ENCODE results near the gene DNAJC1. TPM values are rescaled to one million over a fixed set of nuclear protein-coding genes. Genes with fewer than 3 reads are reported as not detected.

DNAJC1 gene
- total RNA-seq, 1 donor from 2014 or later = 66.8 TPM

GRCh38 chr10:21894648-21895342 is 108.7 kb downstream of the DNAJC1 start:
- Histone ChIP-seq H4K20me1 (ENCODE audit: insufficient read depth, low read length) (no peaks in the 10 kb centered on the region), H3K27me3 (ENCODE audit: insufficient read depth, low read length) (no peaks in the 10 kb centered on the region), H3K4me1 (ENCODE audit: insufficient read depth, low read length) (no peaks in the 10 kb centered on the region), H2AFZ (ENCODE audit: low read depth, low read length) (no peak overlapping the region), H3K79me2 (ENCODE audit: insufficient read depth, low read length) (no peaks in the 10 kb centered on the region), H3K9me3 (ENCODE audit: insufficient read depth, low read depth, low read length) (no peaks in the 10 kb centered on the region), H3K9ac (ENCODE audit: low read length) (no peak overlapping the region), H3K36me3 (ENCODE audit: insufficient read depth, low read length) (peaks cover 2% of the 10 kb centered on the region), H3K4me2 (ENCODE audit: low read length) (no peak overlapping the region), H3K27ac (ENCODE audit: low read depth, low read length) (no peak overlapping the region), H3K4me3 (ENCODE audit: insufficient read depth, low read depth, low read length) (no peak overlapping the region)
- Mint-ChIP-seq H3K4me1 (ENCODE audit: low read depth, unreplicated experiment) (no peaks in the 10 kb centered on the region), H3K27ac (ENCODE audit: unreplicated experiment) (no peak overlapping the region), H3K4me3 (ENCODE audit: unreplicated experiment) (no peak overlapping the region), H3K9me3 (ENCODE audit: unreplicated experiment) (peaks cover 7% of the 10 kb centered on the region), H3K36me3 (ENCODE audit: low read depth, unreplicated experiment) (peaks cover 34% of the 10 kb centered on the region), H3K27me3 (ENCODE audit: low read depth, unreplicated experiment) (no peaks in the 10 kb centered on the region)
- TF ChIP-seq EZH2 (IDR thresholded peaks at IDR 0.05; ENCODE audit: insufficient read depth, low read length) (no peak), CTCF (IDR thresholded peaks at IDR 0.05; ENCODE audit: insufficient read depth, low read depth, low read length) (no peak)
- DNase-seq (ENCODE audit: low read depth) (no peak), FAIRE-seq (no peak)

GRCh38 chr10:21891439-21891838 is 112.1 kb downstream of the DNAJC1 start:
- Histone ChIP-seq H2AFZ (ENCODE audit: low read depth, low read length) (no peak overlapping the region), H3K9ac (ENCODE audit: low read length) (no peak overlapping the region), H3K36me3 (ENCODE audit: insufficient read depth, low read length) (peaks cover 2% of the 10 kb centered on the region), H3K4me2 (ENCODE audit: low read length) (no peak overlapping the region), H3K79me2 (ENCODE audit: insufficient read depth, low read length) (no peaks in the 10 kb centered on the region), H3K4me1 (ENCODE audit: insufficient read depth, low read length) (no peaks in the 10 kb centered on the region), H3K4me3 (ENCODE audit: insufficient read depth, low read depth, low read length) (no peak overlapping the region), H3K9me3 (ENCODE audit: insufficient read depth, low read depth, low read length) (no peaks in the 10 kb centered on the region), H3K27ac (ENCODE audit: low read depth, low read length) (no peak overlapping the region), H4K20me1 (ENCODE audit: insufficient read depth, low read length) (no peaks in the 10 kb centered on the region), H3K27me3 (ENCODE audit: insufficient read depth, low read length) (no peaks in the 10 kb centered on the region)
- Mint-ChIP-seq H3K9me3 (ENCODE audit: unreplicated experiment) (peaks cover 12% of the 10 kb centered on the region), H3K4me1 (ENCODE audit: low read depth, unreplicated experiment) (peaks cover 3% of the 10 kb centered on the region), H3K27ac (ENCODE audit: unreplicated experiment) (no peak overlapping the region), H3K27me3 (ENCODE audit: low read depth, unreplicated experiment) (no peaks in the 10 kb centered on the region), H3K4me3 (ENCODE audit: unreplicated experiment) (no peak overlapping the region), H3K36me3 (ENCODE audit: low read depth, unreplicated experiment) (peaks cover 28% of the 10 kb centered on the region)
- no peak for TF ChIP-seq CTCF (IDR thresholded peaks at IDR 0.05; ENCODE audit: insufficient read depth, low read depth, low read length)
- FAIRE-seq (no peak), DNase-seq (ENCODE audit: low read depth) (no peak)

GRCh38 chr10:21889477-21890275 is 113.9 kb downstream of the DNAJC1 start:
- H3K9me3 Mint-ChIP-seq (ENCODE audit: unreplicated experiment) = peaks cover 23% of the 10 kb centered on the region
- H4K20me1 ChIP-seq (ENCODE audit: insufficient read depth, low read length) = peaks cover 4% of the 10 kb centered on the region
- no peak overlapping the region for H3K27ac ChIP-seq (ENCODE audit: low read depth, low read length)
- TF ChIP-seq EZH2 (IDR thresholded peaks at IDR 0.05; ENCODE audit: insufficient read depth, low read length) (no peak), CTCF (IDR thresholded peaks at IDR 0.05; ENCODE audit: insufficient read depth, low read depth, low read length) (no peak)
- no peaks in the 10 kb centered on the region for H3K27me3 Mint-ChIP-seq (ENCODE audit: low read depth, unreplicated experiment)
- no peak for DNase-seq (ENCODE audit: low read depth)
- H3K9me3 ChIP-seq (ENCODE audit: insufficient read depth, low read depth, low read length) = peaks cover 2% of the 10 kb centered on the region
- no peaks in the 10 kb centered on the region for H3K79me2 ChIP-seq (ENCODE audit: insufficient read depth, low read length)
- no peak overlapping the region for H3K9ac ChIP-seq (ENCODE audit: low read length)
- peaks cover 32% of the 10 kb centered on the region for H3K36me3 Mint-ChIP-seq (ENCODE audit: low read depth, unreplicated experiment)
- H3K4me1 Mint-ChIP-seq (ENCODE audit: low read depth, unreplicated experiment) = peaks cover 3% of the 10 kb centered on the region
- no peak overlapping the region for H3K27ac Mint-ChIP-seq (ENCODE audit: unreplicated experiment)
- no peaks in the 10 kb centered on the region for H3K4me1 ChIP-seq (ENCODE audit: insufficient read depth, low read length)
- no peak for FAIRE-seq
- no peak overlapping the region for H3K4me2 ChIP-seq (ENCODE audit: low read length)
- no peaks in the 10 kb centered on the region for H3K27me3 ChIP-seq (ENCODE audit: insufficient read depth, low read length)
- H3K4me3 ChIP-seq (ENCODE audit: insufficient read depth, low read depth, low read length) = no peak overlapping the region
- peaks cover 2% of the 10 kb centered on the region for H3K36me3 ChIP-seq (ENCODE audit: insufficient read depth, low read length)
- no peak overlapping the region for H2AFZ ChIP-seq (ENCODE audit: low read depth, low read length)
- no peak overlapping the region for H3K4me3 Mint-ChIP-seq (ENCODE audit: unreplicated experiment)

All from astrocyte (in vitro differentiated cells and primary cell).